Measurements from ENCODE around the gene THEMIS.

- TF ChIP-seq CTCF (IDR thresholded peaks at IDR 0.05; ENCODE audit: poor library complexity) (no peak), EZH2 (IDR thresholded peaks at IDR 0.05; ENCODE audit: borderline replicate concordance) (no peak)
Measured at GRCh38 chr6:127762284-127762683, 138.6 kb downstream of the THEMIS start.

Data from hepatocyte (in vitro differentiated cells).